Effector CD8-positive, alpha-beta T cell (primary cell): ENCODE measurements around the gene S100A5.
"Not testable (repeated sequence)": the region's sequence is repeated elsewhere in the genome, so short reads cannot be mapped to it uniquely, and the experiment has no call there.

Experiments
- DNase-seq: peaks from one replicate; lab custom pipeline; 2025; lab: John Stamatoyannopoulos, UW

Gene S100A5

DNA sequence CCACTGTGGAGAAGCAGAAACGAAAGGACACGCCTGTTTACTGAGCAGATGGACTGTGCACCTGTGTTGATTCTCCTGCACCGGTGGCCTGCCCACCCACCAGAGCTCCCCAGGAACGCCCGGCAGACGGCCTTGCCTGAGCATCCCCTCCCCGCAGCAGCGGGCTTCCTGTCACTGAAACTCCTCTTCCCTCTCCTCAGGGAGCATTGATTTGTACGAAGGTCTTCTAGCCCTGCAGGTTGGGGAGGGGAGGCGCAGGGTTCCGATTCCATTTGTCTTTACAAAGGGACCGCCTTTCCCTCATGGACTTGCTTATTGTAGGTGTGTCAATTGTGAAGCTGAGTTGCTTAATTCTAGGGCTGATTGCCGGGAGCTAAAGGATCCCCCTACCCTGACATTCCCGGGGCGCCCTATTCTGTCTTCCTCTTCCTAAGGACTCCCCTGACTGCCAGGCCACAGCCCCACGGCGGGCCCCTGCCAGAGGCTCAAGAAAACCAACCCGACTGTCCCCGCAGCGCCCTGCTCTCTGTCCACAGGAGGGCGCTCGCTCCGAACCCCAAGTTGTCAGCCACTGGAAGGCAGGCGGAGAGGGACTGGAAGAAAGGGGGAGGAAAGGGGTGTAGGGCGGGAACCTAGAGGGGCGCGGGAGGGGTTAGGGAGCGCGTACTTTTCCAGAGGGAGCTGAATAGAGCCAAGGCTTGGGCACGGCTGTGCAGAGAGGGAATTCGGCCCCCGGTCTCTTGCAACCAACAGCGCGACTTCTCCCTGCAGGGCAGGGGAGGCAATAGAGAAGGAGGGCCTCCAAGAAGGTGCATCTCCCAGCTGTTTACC, 7.8 kb downstream of the S100A5 start:
- DNase-seq = peak; percentile 66

GRCh38 chr1:153532181-153532580, 8.6 kb downstream of the S100A5 start:
- no peak for DNase-seq

GRCh38 chr1:153531638-153532037, 9.1 kb downstream of the S100A5 start:
- no peak for DNase-seq

- DNase-seq = no peak
Measured at GRCh38 chr1:153527683-153528040, 13.1 kb downstream of the S100A5 start.

- no peak for DNase-seq
Measured at GRCh38 chr1:153527023-153527682, 13.6 kb downstream of the S100A5 start.

DNA sequence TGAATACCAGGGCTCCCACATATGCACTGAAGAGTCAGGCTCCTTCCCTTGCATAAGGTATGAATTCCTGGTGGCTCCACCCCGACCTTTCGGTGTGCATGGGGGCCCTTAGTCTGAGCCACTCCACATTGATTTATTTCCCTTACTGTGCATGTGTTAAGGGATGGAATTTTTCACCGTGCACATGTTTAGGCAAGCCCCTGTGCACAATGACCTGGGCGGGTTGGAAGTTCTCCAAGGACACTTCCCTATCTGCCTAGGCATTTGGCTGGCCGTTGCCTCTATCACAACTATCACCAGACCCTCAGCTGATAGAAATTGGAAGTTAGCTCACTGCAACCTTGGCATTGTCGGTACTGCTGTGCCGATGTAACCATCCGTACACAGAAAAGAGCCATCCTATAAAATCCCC, 14.6 kb downstream of the S100A5 start:
- no peak for DNase-seq

GRCh38 chr1:153525088-153525728, 15.5 kb downstream of the S100A5 start:
- DNase-seq = no peak

DNA sequence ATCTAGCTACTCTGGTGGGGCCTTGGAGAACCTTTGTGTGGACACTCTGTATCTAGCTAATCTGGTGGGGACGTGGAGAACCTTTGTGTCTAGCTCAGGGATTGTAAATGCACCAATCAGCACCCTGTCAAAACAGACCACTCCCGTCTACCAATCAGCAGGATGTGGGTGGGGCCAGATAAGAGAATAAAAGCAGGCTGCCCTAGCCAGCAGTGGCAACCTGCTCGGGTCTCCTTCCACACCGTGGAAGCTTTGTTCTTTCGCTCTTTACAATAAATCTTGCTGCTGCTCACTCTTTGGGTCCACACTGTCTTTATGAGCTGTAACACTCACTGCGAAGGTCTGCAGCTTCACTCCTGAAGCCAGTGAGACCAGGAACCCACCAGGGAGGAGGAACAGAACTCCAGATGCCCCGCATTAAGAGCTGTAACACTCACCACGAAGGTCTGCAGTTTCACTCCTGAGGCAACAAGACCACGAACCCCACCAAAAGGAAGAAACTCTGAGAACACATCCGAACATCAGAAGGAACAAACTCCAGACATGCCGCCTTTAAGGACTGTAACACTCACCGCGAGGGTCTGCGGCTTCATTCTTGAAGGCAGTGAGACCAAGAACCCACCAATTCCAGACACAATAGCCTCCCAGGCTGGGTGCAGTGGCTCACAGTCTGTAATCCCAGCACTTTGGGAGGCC, 18.2 kb downstream of the S100A5 start:
- DNase-seq = not testable (repeated sequence)

GRCh38 chr1:153521808-153522207, 18.9 kb downstream of the S100A5 start:
- not testable (repeated sequence) for DNase-seq

DNA sequence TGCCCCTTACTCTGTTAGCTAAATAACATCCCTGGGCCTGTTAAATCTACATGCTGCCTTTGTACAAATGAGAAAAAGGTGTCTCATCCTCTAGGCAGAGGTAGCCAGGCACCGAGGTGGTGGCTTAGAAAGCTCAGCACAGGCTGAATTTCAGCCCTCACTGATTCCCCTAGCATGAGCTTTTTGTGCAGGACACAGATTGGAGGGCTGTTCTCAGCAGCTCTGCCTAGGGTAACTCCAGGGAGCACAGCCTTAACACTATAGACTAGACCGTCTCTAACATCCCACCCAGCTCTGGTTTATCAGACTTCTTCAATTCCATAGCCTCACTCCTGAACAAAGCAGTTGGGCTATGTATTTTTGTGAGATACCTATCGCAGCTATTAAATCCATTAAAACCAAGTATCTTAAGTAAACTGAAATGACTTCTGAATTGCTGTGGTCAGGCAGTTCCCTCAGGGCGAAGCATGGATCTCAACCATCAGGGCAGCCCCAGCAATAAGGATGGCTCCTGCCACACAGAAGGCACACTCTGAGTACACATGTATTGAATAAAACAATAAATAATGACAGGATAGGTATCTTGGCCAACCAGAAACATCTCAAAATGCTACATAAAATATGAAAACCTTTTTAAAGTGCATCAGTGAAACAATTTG, 19.8 kb downstream of the S100A5 start:
- no peak for DNase-seq

DNA sequence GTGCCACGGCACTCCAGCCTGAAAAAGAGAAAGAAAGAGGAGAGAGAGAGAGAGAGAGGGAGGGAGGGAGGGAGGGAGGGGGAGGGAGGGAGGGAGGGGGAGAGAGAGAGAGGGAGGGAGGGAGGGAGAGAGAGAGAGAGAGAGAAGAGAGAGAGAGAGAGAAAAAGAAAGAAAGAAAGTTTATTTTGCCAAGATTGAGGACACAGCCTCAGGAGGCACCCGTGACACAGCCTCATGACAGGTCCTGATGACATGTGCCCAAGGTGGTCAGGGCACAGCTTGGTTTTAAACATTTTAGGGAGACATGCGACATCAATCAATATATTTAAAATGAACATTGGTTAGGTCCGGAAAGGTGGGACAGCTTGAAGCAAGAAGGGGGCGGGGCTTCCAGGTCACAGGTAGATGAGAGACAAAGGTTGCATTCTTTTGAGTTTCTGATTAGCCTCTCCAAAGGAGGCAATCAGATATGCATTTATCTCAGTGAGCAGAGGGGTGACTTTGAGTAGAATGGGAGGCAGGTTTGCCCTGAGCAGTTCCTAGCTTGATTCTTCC, 20.5 kb downstream of the S100A5 start:
- DNase-seq = not testable (repeated sequence)

GRCh38 chr1:153519242-153519641, 21.5 kb downstream of the S100A5 start:
- no peak for DNase-seq

DNA sequence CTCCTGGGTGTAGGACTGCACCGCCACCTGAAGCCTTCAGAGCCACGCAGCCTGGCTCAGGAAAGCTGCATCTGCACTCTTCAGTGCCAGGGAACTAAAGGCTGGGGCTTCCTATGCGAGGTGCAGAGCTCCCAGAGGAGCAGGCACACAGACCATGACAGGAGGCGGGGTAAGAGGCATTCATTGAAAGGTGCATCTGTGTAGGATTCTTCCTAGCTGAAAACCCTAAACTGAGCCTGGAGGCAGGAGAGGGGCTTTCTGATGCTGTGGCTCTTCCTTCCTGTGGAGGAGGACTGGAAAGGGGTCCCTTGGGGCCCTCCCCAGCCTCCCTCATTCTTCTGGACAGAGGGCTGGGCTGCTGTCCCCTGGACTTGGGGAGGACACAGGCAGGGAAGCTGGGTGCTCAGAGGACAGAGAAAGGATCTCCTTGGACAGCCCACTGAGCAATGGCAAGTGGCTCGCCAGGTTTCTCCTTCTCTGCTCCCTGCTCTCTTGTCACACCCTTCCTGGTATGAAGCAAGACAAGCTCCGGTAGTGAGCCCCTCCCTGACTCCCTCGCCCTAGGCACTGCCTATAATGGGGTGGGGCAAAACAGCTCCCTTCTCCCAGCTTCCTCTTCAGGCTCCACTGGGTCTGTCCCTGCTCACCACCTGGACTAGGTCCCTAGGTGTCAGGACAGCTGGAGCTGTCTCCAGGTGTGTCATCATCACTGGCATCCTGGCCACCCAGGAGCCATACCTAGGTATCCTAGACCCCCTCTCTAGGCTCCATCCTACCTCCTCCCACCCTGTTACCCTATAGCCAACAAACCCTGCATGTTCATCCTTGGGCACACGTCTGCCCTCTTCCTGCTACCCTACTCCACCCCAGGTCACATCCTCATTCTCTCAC, 25.0 kb downstream of the S100A5 start:
- DNase-seq = no peak

- no peak for DNase-seq
Measured at GRCh38 chr1:153513666-153514065, 27.1 kb downstream of the S100A5 start.

- no peak for DNase-seq
Measured at GRCh38 chr1:153513023-153513422, 27.7 kb downstream of the S100A5 start.

DNA sequence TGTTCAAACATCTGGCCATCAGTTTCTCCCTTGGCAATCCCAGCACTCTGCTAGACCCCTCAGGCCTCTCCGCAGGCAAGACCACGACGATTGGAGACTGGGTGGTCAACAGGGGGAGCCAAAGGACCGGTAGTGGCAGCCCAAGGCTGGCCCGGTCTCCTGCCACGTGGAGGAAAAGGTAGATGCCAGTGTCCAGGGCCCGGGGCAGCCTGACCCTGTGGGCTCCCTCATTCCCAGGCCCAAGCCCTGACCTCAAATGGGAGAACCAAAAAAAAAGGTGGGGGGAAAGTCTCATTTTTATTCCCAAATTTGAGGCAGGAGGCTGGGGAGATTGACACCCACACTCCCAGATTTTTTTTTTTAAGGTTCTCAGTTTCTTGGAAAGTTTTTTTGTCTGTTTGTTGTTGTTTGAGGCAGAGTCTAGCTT, 29.7 kb downstream of the S100A5 start:
- DNase-seq = peak; percentile 65

DNA sequence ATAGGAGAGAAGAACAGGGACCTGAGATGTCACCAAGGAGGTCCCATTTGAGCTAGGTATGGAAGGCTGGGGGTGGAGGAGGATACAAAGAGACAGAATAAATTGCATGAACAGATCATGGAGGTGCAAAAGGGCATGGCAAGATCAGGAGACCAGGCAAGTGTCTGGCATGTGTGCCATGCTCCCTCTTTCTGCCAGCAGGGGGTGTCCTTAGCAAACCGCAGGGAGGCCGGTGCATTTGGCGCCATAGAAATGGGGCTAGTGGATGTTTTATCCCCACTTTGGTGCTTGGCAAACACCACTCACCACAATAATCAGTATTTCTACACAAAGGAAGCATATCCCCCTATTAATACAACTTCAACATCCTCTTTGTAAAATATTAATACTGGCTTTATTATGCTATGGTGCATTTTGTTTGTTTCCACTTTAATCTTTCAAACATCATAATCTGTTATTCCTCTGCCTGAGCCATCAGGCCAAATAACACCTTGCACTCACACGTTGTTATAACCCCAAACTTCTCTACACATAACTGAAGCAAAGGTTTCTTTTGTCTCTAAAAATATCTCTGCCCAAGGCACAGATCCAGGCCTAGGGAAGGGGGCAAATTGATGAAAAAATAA, 30.9 kb downstream of the S100A5 start:
- DNase-seq = peak; percentile 24

DNA sequence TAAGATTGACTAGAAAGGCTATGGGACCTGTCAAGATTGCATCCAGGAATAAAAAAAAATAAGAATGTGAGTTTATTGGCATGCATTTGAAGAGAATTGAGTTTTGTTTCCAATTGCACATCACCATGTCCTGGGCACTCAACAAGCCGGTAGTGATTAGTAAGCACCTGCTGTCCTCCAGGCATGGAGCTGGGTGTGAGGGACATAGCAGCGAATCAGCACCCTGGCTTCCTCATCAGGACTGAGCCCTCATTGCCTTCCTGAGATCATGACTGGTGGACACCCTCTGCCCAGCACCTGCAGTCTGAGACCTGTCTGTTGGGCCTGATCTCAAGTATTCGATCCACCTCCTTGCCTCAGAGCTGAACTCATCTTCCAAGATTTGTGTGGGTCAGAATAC, 31.7 kb downstream of the S100A5 start:
- DNase-seq = no peak

DNA sequence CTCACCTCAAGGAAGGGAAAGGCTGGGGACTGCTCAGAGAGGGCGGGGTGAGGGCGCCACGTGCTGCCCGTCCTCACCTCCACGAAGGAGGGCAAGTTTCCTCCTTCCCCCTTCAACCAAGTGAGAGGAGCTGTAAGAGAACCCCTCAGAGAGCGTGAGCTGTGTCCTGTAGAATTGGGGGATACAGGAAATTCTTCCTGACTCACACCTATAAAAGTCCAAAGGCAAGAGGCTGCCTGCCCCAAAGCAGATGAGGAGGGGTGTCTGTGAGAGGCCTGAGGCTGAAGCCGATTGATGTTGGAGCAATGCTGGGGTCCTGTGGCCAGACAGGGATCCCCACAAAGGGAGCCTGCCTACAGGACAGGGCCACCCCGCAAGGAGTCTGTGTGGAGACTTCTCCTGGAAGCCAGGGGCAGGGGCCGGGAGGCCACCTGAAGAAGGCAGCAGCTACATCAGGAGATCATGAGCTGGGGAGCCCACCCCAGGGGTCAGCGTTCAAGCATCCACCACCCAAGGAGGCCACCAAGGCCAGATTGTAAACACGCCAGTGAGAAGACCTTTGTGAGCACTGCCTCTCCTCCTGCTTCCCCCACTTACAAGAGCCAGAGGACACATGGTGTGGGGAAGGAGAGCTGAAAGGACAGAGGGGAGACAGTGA, 32.7 kb downstream of the S100A5 start:
- DNase-seq = no peak
